Measurements from ENCODE around the gene GPR107. TPM values are rescaled to one million over a fixed set of nuclear protein-coding genes. Genes with fewer than 3 reads are reported as not detected.

GPR107 gene
- total and polyA plus RNA-seq, 2 of the 8 experiments (the other 6 are each of a cell fraction or from before 2014, with no cell fraction given) = 19.3 to 30.7 TPM

- no peak overlapping the region for H3K18ac ChIP-seq (ENCODE audit: extremely low read depth, low read length)
- 0 out of 4 replicates have a peak, but pooled peaks cover 0 to 7% of the 10 kb centered on the region in 2 experiments for H3K79me2 ChIP-seq (ENCODE audit: control insufficient read depth in 1 of 2, insufficient read depth in 2 of 2, low read length in 2 of 2)
- H2BK12ac ChIP-seq (ENCODE audit: low read depth, low read length) = no peak overlapping the region
- no peak overlapping the region for H2BK120ac ChIP-seq (replicated peaks; ENCODE audit: low read depth, low read length)
- no peaks in the 10 kb centered on the region for H3K9me3 ChIP-seq (ENCODE audit: insufficient read depth in 2 of 2, low read depth in 1 of 2, low read length in 1 of 2)
- H3K56ac ChIP-seq (replicated peaks; ENCODE audit: insufficient read length, low read depth, low read length) = no peak overlapping the region
- H2BK20ac ChIP-seq (ENCODE audit: low read length) = no peak overlapping the region
- no peak overlapping the region for H3K27ac ChIP-seq (ENCODE audit: low read depth, low read length)
- no peak overlapping the region for H2BK15ac ChIP-seq (ENCODE audit: low read length)
- H3K23me2 ChIP-seq (ENCODE audit: low read depth, low read length) = no peaks in the 10 kb centered on the region
- DNase-seq (ENCODE audit: low read depth in 1 of 2, low spot score in 2 of 2) (no peak), FAIRE-seq (no peak)
- H2AFZ ChIP-seq (ENCODE audit: low read length) = no peak overlapping the region
- WGBS, 2 experiments (ENCODE audit: extremely low coverage in 1 of 2, insufficient coverage in 1 of 2, insufficient read length in 1 of 2, insufficient replicate concordance in 2 of 2, low coverage in 1 of 2, low lambda C conversion rate in 2 of 2, missing lambda C conversion rate in 1 of 2) = 92% methylated on average over 3 of the region's 3 CpGs; no CpG with 5 or more reads in 1 of the 2 experiments
- H3K36me3 ChIP-seq (ENCODE audit: control insufficient read depth in 2 of 4, insufficient read depth in 4 of 4, low read length in 3 of 4) = peaks cover 2 to 40% (median 23%) of the 10 kb centered on the region in 4 experiments; a peak in 6 of 8 replicates
- no peak overlapping the region for H3K14ac ChIP-seq (ENCODE audit: insufficient read length)
- H3K27me3 ChIP-seq (replicated peaks in 1 of 4; ENCODE audit: control insufficient read depth in 3 of 4, extremely low read depth in 1 of 4, insufficient read depth in 3 of 4, low read length in 3 of 4) = no peaks in the 10 kb centered on the region
- H4K20me1 ChIP-seq (replicated peaks in 1 of 2; ENCODE audit: control insufficient read depth in 1 of 2, insufficient read depth in 2 of 2, low read length in 2 of 2) = peaks cover 0 to 4% of the 10 kb centered on the region in 2 experiments
- H3K9ac ChIP-seq (replicated peaks in 1 of 4; ENCODE audit: extremely low read depth in 1 of 4, low read depth in 3 of 4, low read length in 3 of 4) = no peak overlapping the region
- no peak overlapping the region for H2AK5ac ChIP-seq (ENCODE audit: low read depth, low read length)
- no peak overlapping the region for H3K4me3 ChIP-seq (ENCODE audit: extremely low read depth in 1 of 4, insufficient read depth in 2 of 4, low read depth in 3 of 4, low read length in 4 of 4)
- no peak overlapping the region for H4K5ac ChIP-seq (ENCODE audit: insufficient read length, low read depth, low read length)
- no peak overlapping the region for H4K91ac ChIP-seq (replicated peaks; ENCODE audit: insufficient read length, low read length)
- no peak overlapping the region for H4K8ac ChIP-seq (ENCODE audit: extremely low read depth, insufficient read depth, low read length)
- H2BK5ac ChIP-seq (ENCODE audit: low read depth, low read length) = no peak overlapping the region
- H3K79me1 ChIP-seq (ENCODE audit: low read depth, low read length) = peaks cover 3% of the 10 kb centered on the region
- POLR2A ChIA-PET (ENCODE audit: partially characterized antibody) = interaction anchor here (1.0 kb wide), 1 partner anchor 22 kb away, joined by 3 read pairs; no protein-coding TSS in a partner anchor
- H3K4me2 ChIP-seq (ENCODE audit: insufficient read depth in 1 of 2, low read depth in 2 of 2, low read length in 2 of 2) = no peak overlapping the region
- no peaks in the 10 kb centered on the region for H3K4me1 ChIP-seq (replicated peaks in 1 of 4; ENCODE audit: control insufficient read depth in 3 of 4, insufficient read depth in 4 of 4, low read length in 3 of 4)
- CTCF ChIA-PET (ENCODE audit: partially characterized antibody) = interaction anchor here (0.7 to 2.4 kb wide), 4 partner anchors 9 to 933 kb away, joined by 3 to 10 read pairs (median 5); no protein-coding TSS in a partner anchor
- TF ChIP-seq CTBP2 (IDR thresholded peaks at IDR 0.05; ENCODE audit: borderline replicate concordance, insufficient read depth, insufficient read length, low read length) = no peak
- no peak for TF ChIP-seq YY1 (IDR thresholded peaks at IDR 0.05; ENCODE audit: low read depth, low read length)
- no peak for TF ChIP-seq MAFK (IDR thresholded peaks at IDR 0.05; ENCODE audit: low read depth, low read length)
- TF ChIP-seq RBBP5 (IDR thresholded peaks at IDR 0.05; ENCODE audit: borderline replicate concordance, low read depth, low read length) = no peak
- no peak for TF ChIP-seq POLR2AphosphoS5 (IDR thresholded peaks at IDR 0.05; ENCODE audit: low read depth, low read length)
- no peak for TF ChIP-seq TCF12 (IDR thresholded peaks at IDR 0.05; ENCODE audit: low read depth, low read length)
- no peak for TF ChIP-seq CHD1 (IDR thresholded peaks at IDR 0.05; ENCODE audit: low read depth, low read length)
- TF ChIP-seq POLR2A (IDR thresholded peaks at IDR 0.05; ENCODE audit: control extremely low read depth in 1 of 2, low read depth in 2 of 2, low read length in 2 of 2) = no peak
- no peak for TF ChIP-seq GABPA (IDR thresholded peaks at IDR 0.05; ENCODE audit: borderline replicate concordance, insufficient read depth, low read length)
- no peak for TF ChIP-seq RXRA (IDR thresholded peaks at IDR 0.05; ENCODE audit: insufficient read depth, low read depth, low read length)
- no peak overlapping the region for H3K23ac ChIP-seq (ENCODE audit: insufficient read length)
- H3K4ac ChIP-seq (replicated peaks; ENCODE audit: insufficient read length, low read depth, low read length) = no peak overlapping the region
Measured at GRCh38 chr9:130078547-130078946, 24.8 kb downstream of the GPR107 start.
